Lower leg skin (tissue), 3 donors: ENCODE measurements around the gene PRELID2.

Experiments used
- CTCF ChIP-seq, 3 donors: fragments of 450-650 bp; IDR thresholded peaks; one replicate each; pipeline ENCODE4 v1.5.1; 2016; ENCODE audit warnings: antibody characterized with exemption in 3 of 3, mild to moderate bottlenecking in 3 of 3, moderate library complexity in 2 of 3
- POLR2A ChIP-seq, 2 donors: fragments of 450-650 bp; IDR thresholded peaks; one replicate each; pipeline ENCODE4 v1.6.1; 2016 to 2017; ENCODE audit warnings: antibody characterized with exemption in 2 of 2, mild to moderate bottlenecking in 1 of 2, moderate library complexity in 1 of 2

GRCh38 chr5:145867806-145868205 is 32.7 kb upstream of the PRELID2 start:
- TF ChIP-seq CTCF (IDR thresholded peaks at IDR 0.05) (no peak), POLR2A (IDR thresholded peaks at IDR 0.05) (no peak)
